Endothelial cell (in vitro differentiated cells): Measurements from ENCODE around the gene HSPB3. TPM values are rescaled to one million over a fixed set of nuclear protein-coding genes. Genes with fewer than 3 reads are reported as not detected.

ENCODE experiments used
- DNase-seq: peaks from one replicate; pipeline ENCODE4 v3.0.0; 2021; ENCODE audit warnings: low spot score
- H3K27ac Mint-ChIP-seq: one replicate; pipeline ENCODE4 v1.8.0; 2021; ENCODE audit warnings: mixed read lengths, inconsistent platforms; ENCODE audit not compliant: unreplicated experiment
- H3K27me3 Mint-ChIP-seq: one replicate; pipeline ENCODE4 v1.8.0; 2021; ENCODE audit warnings: mild to moderate bottlenecking, moderate library complexity, mixed read lengths, inconsistent platforms; ENCODE audit not compliant: unreplicated experiment
- H3K36me3 Mint-ChIP-seq: one replicate; pipeline ENCODE4 v1.8.0; 2021; ENCODE audit warnings: mild to moderate bottlenecking, low read depth, mixed read lengths, inconsistent platforms; ENCODE audit not compliant: unreplicated experiment
- H3K4me1 Mint-ChIP-seq: one replicate; pipeline ENCODE4 v1.8.0; 2021; ENCODE audit warnings: mild to moderate bottlenecking, mixed read lengths, inconsistent platforms; ENCODE audit not compliant: unreplicated experiment
- H3K4me3 Mint-ChIP-seq: one replicate; pipeline ENCODE4 v1.8.0; 2021; ENCODE audit warnings: mild to moderate bottlenecking, mixed read lengths, inconsistent platforms; ENCODE audit not compliant: unreplicated experiment
- H3K9me3 Mint-ChIP-seq: one replicate; pipeline ENCODE4 v1.8.0; 2021; ENCODE audit warnings: mixed read lengths, inconsistent platforms; ENCODE audit not compliant: unreplicated experiment
- CTCF ChIP-seq: fragments of 200-600 bp; sonication (generic); IDR thresholded peaks from one replicate; pipeline ENCODE4 v1.5.0; 2021; ENCODE audit warnings: antibody characterized with exemption; ENCODE audit not compliant: unreplicated experiment
- total RNA-seq: library from RNA; stranded (reverse); fragmentation: NEBNext Ultra II Directional; extraction: Animal tissue kit (Norgen Biotek cat#: 25700); gene quantifications from one replicate; pipeline ENCODE4 v1.2.1, GENCODE V29; 2021; ENCODE audit not compliant: unreplicated experiment

Gene HSPB3
- total RNA-seq, 1 donor from 2014 or later, result not detected

- no peak for TF ChIP-seq CTCF
Observed at GRCh38 chr5:54453046-54453445, 2.5 kb upstream of the HSPB3 start.

GRCh38 chr5:54454602-54455001 lies 897 bp upstream of the HSPB3 start:
- no peak for DNase-seq
- Mint-ChIP-seq H3K27ac (no peak overlapping the region), H3K9me3 (no peaks in the 10 kb centered on the region), H3K36me3 (no peaks in the 10 kb centered on the region), H3K4me3 (no peak overlapping the region), H3K27me3 (no peaks in the 10 kb centered on the region), H3K4me1 (no peaks in the 10 kb centered on the region)
- no peak for TF ChIP-seq CTCF

More at GRCh38 chr5:54453046-54453445, 2.5 kb upstream of the HSPB3 start:
- Mint-ChIP-seq H3K36me3 (no peaks in the 10 kb centered on the region), H3K27me3 (no peaks in the 10 kb centered on the region), H3K27ac (no peak overlapping the region), H3K4me1 (no peaks in the 10 kb centered on the region), H3K4me3 (no peak overlapping the region), H3K9me3 (no peaks in the 10 kb centered on the region)
- DNase-seq, result no peak

GRCh38 chr5:54457094-54457862 lies 1.8 kb downstream of the HSPB3 start:
- no peak for TF ChIP-seq CTCF
- no peak overlapping the region for H3K27ac Mint-ChIP-seq
- peaks cover 7% of the 10 kb centered on the region for H3K36me3 Mint-ChIP-seq
- no peak for DNase-seq
- peaks cover 4% of the 10 kb centered on the region for H3K9me3 Mint-ChIP-seq
- H3K4me1 Mint-ChIP-seq, result no peaks in the 10 kb centered on the region
- no peaks in the 10 kb centered on the region for H3K27me3 Mint-ChIP-seq
- no peak overlapping the region for H3K4me3 Mint-ChIP-seq

- H3K9me3 Mint-ChIP-seq, result peaks cover 4% of the 10 kb centered on the region
- H3K27me3 Mint-ChIP-seq, result no peaks in the 10 kb centered on the region
- no peak overlapping the region for H3K27ac Mint-ChIP-seq
- peaks cover 7% of the 10 kb centered on the region for H3K36me3 Mint-ChIP-seq
- TF ChIP-seq CTCF, result no peak
- no peak for DNase-seq
- no peak overlapping the region for H3K4me3 Mint-ChIP-seq
- H3K4me1 Mint-ChIP-seq, result no peaks in the 10 kb centered on the region
Observed at GRCh38 chr5:54458221-54458620, 2.7 kb downstream of the HSPB3 start.

- no peak overlapping the region for H3K4me3 Mint-ChIP-seq
- no peak for DNase-seq
- TF ChIP-seq CTCF, result no peak
- H3K36me3 Mint-ChIP-seq, result peaks cover 7% of the 10 kb centered on the region
- H3K9me3 Mint-ChIP-seq, result peaks cover 4% of the 10 kb centered on the region
- H3K4me1 Mint-ChIP-seq, result no peaks in the 10 kb centered on the region
- no peaks in the 10 kb centered on the region for H3K27me3 Mint-ChIP-seq
- no peak overlapping the region for H3K27ac Mint-ChIP-seq
Observed at GRCh38 chr5:54460181-54460919, 4.9 kb downstream of the HSPB3 start.
